ENCODE data around the gene TF.

GRCh38 chr3:133842158-133842557 lies 96.0 kb downstream of the TF start:
- TF ChIP-seq CTCF (conservative IDR thresholded peaks at IDR 0.05 in 1 of 2, IDR thresholded peaks at IDR 0.05 in 1 of 2; ENCODE audit: extremely low read depth in 1 of 2, insufficient read depth in 1 of 2, low read depth in 1 of 2, low read length in 2 of 2) (no peak), EZH2 (IDR thresholded peaks at IDR 0.05; ENCODE audit: borderline replicate concordance, low read length) (no peak)
